Fibroblast of skin of right quadriceps (primary cell): ENCODE data around the gene IKZF1.

Source experiments
- DNase-seq: peaks from one replicate; pipeline ENCODE4 v3.0.0-alpha.2; 2013

The IKZF1 gene

DNA sequence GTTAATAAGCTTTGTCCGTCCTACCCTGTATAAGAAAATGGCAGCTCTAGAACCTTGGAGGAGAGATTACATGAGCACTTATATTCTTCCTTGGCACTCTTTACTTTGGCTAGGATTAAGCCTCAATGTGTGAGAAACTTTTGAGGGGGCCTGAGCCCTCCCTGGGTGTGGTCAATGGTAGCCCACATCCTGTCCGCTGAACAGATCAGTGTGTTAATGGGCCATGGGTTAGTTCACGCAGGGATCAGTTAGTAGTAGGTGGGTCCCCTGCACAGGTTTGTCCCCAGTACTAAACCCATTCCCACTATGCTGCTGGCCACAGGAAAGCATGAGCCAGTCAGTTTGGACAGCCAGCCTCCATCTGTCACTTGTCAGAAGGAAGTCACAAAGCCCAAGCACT is 20.2 kb upstream of the IKZF1 start:
- no peak for DNase-seq

- DNase-seq = no peak
Measured at GRCh38 chr7:50285269-50285668, 19.2 kb upstream of the IKZF1 start.

DNA sequence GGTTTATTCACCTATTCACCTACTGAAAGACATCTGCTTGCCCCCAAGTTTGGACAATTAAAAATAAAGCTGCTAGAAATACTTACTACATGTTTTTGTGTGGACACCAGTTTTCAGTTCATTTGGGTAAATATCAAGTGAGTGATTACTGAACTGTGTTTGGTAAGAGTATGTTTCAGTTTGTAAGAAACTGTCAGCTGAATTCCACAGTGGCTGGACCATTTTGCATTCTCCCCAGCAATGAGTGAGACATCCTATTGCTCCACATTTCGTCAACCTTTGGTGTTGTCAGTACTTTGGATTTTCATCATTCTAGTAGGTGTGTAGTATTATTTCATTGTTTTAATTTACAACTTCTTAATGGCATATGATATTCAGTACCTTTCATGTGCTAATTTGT is 17.4 kb upstream of the IKZF1 start:
- no peak for DNase-seq

GRCh38 chr7:50292165-50292757 is 12.3 kb upstream of the IKZF1 start:
- no peak for DNase-seq

GRCh38 chr7:50292763-50293162 is 11.8 kb upstream of the IKZF1 start:
- DNase-seq = no peak

- no peak for DNase-seq
Measured at GRCh38 chr7:50293509-50294179, 10.9 kb upstream of the IKZF1 start.

DNA sequence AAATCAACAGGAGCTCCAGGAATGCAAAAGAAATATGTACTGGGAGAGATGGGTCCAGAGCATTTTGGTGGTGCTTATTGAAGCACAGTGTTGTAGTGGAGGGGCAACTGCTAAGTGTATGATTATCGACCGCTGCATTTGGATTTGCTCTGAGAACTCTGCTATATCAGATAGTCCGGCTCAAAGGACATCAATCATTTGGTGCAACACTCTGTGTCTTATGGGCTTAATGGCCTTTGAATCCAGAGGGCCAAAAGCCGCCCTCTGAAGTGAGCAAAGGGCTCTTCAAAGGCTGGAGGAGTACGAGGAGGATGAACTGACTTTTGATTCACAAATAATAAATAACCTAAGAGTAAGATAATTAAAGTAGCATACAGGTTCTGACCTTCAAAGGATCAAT is 9.4 kb upstream of the IKZF1 start:
- DNase-seq = no peak

DNA sequence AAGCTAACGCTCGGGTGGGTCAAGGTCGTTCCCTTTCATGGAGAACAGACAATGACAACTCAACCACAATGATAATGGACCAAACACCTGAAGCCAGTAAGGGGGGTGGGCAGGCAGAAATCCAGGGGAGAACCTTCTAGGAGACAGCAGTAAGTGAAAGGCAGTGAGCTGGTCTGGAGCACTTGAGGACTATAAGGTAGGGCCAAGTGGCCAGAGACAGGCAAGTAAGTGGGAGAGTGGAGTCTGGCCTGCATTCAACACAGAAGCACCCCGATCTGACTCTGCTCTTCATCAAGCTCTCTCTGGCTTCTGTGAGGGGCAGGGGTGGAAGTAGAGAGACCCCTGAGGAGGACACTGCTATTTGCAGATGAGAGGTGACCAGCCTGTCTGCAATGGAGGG is 7.7 kb upstream of the IKZF1 start:
- no peak for DNase-seq

DNA sequence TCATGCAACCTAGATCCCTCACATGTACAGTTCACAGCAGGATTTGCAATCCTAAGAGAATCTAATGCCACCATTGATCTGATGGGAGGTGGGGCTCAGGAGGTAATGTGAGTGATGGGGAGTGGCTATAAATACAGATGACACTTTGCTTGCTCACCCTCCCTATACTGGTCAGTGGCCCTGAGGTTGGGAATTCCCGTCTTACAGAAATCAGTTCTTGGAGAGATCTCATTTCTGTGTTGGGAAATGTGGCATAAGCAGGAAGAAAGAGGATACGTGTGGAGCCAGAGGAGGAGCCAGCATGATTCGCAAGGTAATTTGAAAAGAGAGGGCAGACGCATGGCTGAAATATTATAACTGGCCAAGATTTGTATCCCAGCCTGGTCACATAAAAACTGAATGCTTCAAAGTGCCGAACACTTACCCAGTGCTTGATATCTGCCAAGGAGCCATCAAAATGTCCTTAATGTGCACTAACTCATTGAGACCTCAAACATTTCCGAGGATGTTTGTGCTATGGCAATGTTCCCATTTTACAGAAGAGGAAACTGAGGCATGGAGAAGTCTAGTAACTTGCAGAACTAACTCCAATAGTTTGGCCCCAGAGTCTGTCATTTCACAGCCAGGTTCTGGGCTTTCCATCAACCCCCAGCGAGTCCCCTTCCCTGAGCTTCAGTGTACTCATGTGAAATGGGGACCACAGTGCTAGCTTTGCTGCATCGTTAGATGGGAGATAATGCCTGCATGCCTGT is 5.5 kb upstream of the IKZF1 start:
- DNase-seq = no peak

GRCh38 chr7:50300336-50300735 is 4.2 kb upstream of the IKZF1 start:
- DNase-seq = no peak

- DNase-seq = no peak
Measured at GRCh38 chr7:50302486-50303334, 1.8 kb upstream of the IKZF1 start.

GRCh38 chr7:50303335-50304128 is 984 bp upstream of the IKZF1 start:
- DNase-seq = no peak

- DNase-seq = no peak
Measured at GRCh38 chr7:50304911-50305582, 531 bp downstream of the IKZF1 start.

- no peak for DNase-seq
Measured at GRCh38 chr7:50305583-50306493, 1.3 kb downstream of the IKZF1 start.

DNA sequence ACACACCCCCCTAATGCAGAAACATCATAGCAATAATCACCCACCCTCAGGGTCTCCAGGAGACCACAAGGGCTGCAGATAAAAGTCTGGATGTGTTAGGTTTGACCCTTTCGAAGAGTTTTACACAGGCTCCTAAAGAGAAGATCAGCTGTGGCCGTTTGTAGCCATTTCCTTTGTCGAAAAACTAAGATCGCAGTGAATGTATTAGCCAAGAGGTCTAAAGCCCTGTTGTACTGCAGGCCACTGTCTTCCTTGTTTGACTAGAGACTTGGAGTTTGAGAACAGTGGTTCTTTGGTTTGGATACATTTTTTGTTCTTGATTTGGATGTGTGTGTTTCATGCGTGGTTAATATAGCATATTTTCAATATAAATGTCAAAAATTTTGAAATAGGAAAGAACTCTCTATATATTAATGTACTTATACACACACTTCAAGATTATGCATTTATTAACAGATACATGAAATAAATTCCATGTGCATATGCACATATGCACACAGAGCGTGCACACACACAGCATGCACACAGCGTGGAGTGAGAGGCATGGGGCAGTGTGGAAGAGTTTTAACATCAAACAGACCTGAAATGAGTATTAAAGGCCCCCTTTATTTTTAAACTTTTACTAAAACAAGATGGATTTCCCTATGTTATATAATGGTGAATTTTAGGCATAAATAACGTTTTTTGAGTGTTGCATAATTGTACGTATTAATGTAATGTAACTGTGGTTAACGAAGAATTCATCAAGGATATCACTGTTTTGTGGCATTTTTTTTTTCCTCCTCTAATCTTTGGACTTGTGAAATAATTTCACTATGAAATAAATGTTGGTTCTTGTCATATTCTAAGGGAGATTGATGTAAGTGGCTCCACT is 2.2 kb downstream of the IKZF1 start:
- DNase-seq = no peak

DNA sequence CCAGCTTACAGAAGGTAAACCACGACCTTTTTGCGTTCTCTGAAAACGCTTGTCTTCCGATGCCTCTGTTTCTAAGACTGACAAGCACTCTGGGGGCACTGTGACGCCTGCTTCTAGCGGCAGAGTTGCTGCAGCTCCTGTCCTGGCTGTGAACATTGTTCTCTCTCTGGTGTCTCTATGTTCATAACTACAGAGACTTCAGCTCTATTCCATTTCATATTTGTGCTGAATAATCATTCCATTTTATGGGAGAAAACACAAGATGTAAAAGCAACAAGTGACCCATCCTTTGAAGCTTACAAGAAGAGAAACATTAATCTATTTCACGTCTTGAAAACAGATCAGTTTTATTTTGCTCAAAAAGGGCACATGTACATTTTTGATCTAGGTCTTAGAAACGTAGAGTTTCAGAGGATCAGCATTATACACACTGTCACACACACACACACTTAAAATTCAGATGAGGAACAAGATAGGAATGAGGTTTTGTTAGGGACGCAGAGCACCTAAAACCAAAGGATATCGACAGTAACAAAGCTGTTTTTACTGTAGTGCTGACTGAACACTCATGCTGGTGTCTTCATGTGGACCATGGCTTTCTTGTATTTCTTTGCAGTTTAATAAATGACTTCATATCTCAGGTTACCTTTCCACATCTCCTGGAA is 3.0 kb downstream of the IKZF1 start:
- no peak for DNase-seq

DNA sequence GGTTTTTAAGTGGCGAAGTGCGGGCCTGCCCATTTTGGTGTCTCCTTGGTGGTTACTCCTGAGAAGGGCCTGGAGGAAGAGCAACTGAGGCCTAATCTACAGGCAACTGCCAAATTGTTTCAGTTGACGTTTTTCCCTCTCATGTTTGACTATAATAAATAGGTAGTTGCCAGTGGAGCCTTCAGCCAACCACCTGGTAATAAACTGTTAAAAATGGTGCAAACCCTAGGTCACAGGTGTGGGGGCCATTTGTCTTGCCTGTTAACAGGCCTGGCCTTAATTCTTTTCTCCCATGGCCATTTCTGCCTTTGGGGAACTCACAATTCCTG is 3.7 kb downstream of the IKZF1 start:
- no peak for DNase-seq

DNA sequence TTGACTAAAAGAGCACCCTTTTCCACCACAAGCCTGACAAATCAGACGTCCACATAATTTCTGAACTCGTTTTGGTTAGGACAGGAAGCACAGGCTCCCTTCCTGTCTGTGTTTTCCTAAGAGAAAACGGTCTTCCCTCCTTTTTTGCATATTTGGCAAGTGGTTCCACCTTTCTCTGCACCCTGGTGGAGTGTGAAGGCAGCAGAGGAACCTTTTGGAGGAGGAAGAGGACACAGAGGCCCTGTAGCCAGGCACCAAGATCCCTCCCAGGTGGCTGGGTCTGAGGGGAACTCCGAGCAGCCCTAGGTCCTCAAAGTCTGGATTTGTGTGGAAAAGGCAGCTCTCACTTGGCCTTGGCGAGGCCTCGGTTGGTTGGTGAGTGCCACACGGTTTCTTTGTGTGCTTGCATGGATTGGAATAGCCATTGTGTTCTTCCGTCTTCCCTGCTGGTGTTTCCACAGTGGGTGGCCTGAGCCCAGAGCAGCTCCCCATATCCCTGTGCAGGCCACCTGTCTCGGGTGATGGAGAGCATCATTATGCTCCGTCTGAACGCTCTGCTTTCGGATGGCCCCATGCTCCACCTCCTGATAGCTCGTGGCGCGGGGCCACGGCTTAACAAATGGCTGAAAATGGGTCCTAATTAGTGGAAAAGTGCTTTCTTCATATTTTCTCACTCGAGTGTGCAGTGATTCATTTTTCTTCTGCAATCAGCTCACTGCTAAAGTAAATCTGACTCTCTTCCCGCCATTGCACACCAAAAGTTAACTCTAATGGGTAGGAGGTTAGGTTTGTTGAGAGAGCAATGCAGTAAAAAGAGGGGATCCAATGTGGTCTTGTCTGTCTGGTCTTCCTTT is 4.2 kb downstream of the IKZF1 start:
- DNase-seq = no peak
